ENCODE data around the gene DIPK1B. TPM values are rescaled to one million over a fixed set of nuclear protein-coding genes. Genes with fewer than 3 reads are reported as not detected.
"Not testable (repeated sequence)": the region's sequence is repeated elsewhere in the genome, so short reads cannot be mapped to it uniquely, and the experiment has no call there.

Gene DIPK1B
- polyA plus RNA-seq, 1 donor from 2014 or later = 65.1 TPM

DNA sequence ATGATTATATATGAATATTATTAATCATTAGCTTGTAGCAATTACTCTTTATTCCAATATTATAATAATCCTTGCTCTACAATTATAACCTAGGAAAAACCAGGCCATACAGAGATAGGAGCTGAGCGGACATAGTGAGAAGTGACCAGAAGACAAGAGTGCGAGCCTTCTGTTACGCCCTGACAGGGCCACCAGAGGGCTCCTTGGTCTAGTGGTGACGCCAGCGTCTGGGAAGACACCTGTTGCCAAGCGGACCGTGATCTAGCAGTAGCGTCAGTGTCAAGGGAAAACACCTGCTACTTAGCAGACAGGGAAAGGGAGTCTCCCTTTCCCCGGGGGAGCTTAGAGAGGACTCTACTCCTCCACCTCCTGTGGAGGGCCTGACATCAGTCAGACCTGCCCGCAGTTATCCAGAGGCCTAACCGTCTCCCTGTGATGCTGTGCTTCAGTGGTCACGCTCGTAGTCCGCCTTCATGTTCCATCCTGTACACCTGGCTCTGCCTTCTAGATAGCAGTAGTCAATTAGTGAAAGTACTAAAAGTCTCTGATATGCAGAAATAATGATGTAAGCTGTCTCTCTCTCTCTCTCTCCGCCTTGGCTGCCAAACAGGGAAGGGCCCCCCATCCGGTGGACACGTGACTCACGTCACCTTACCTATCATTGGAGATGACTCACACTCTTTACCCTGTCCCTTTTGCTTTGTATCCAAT, 54.2 kb downstream of the DIPK1B start:
- H3F3A ChIP-seq (ENCODE audit: insufficient read depth, low read length, poor library complexity, severe bottlenecking); H3K9me3 ChIP-seq (ENCODE audit: low read length); H2AFZ ChIP-seq (ENCODE audit: low read depth, low read length); H3K9ac ChIP-seq (ENCODE audit: low read length); H3K4me2 ChIP-seq (ENCODE audit: low read length); H3K36me3 ChIP-seq (ENCODE audit: insufficient read depth, low read length); H4K20me1 ChIP-seq (ENCODE audit: insufficient read depth); H3K27ac ChIP-seq (ENCODE audit: low read length); H3K27me3 ChIP-seq (ENCODE audit: insufficient read depth, low read depth, low read length); H3K9me2 ChIP-seq (ENCODE audit: insufficient read depth, low read length); H3K4me3 ChIP-seq (ENCODE audit: low read length); H3K79me2 ChIP-seq (replicated peaks; ENCODE audit: insufficient read depth, low read length): not testable (repeated sequence)
- peak; percentile 21 for TF ChIP-seq SMC3 (conservative IDR thresholded peaks at IDR 0.05; ENCODE audit: poor library complexity)
- TF ChIP-seq, protein P1, sequence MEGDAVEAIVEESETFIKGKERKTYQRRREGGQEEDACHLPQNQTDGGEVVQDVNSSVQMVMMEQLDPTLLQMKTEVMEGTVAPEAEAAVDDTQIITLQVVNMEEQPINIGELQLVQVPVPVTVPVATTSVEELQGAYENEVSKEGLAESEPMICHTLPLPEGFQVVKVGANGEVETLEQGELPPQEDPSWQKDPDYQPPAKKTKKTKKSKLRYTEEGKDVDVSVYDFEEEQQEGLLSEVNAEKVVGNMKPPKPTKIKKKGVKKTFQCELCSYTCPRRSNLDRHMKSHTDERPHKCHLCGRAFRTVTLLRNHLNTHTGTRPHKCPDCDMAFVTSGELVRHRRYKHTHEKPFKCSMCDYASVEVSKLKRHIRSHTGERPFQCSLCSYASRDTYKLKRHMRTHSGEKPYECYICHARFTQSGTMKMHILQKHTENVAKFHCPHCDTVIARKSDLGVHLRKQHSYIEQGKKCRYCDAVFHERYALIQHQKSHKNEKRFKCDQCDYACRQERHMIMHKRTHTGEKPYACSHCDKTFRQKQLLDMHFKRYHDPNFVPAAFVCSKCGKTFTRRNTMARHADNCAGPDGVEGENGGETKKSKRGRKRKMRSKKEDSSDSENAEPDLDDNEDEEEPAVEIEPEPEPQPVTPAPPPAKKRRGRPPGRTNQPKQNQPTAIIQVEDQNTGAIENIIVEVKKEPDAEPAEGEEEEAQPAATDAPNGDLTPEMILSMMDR (IDR thresholded peaks at IDR 0.05; ENCODE audit: poor library complexity, severe bottlenecking) = peak; percentile 42

GRCh38 chr9:136769710-136770191, 57.4 kb downstream of the DIPK1B start:
- H3K4me3 ChIP-seq (ENCODE audit: low read length) = no peak overlapping the region
- H3K79me2 ChIP-seq (replicated peaks; ENCODE audit: insufficient read depth, low read length) = no peaks in the 10 kb centered on the region
- no peak overlapping the region for H2AFZ ChIP-seq (ENCODE audit: low read depth, low read length)

DNA sequence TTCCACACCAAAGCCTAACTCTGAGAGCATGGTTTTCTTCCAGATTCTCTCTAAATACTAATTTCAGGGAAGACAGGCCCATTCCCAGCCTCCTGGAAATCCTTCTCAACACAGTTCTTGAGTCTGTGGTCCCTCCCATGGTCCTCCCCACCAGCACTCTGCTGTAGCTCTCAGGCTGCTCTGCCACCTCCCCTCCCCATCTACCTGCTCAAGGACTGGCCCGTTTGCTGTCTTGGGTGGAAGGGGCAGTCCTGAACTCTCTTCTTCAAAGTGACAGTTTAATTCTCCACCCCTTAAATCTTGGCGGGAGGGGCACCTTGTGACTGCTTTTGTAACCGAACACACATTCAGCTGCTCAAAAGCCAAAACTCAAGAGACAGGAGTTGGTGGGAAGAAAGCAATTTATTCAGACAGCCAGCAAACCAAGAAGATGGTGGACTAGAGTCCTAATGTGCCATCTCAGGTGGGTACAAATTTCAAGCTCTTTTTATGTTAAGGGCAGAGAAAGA, 59.6 kb downstream of the DIPK1B start:
- H3K9me3 ChIP-seq (ENCODE audit: low read length) = no peaks in the 10 kb centered on the region
- no peaks in the 10 kb centered on the region for H4K20me1 ChIP-seq (ENCODE audit: insufficient read depth)
- H3K27ac ChIP-seq (ENCODE audit: low read length) = no peak overlapping the region
- no peaks in the 10 kb centered on the region for H3K79me2 ChIP-seq (replicated peaks; ENCODE audit: insufficient read depth, low read length)
- H3F3A ChIP-seq (ENCODE audit: insufficient read depth, low read length, poor library complexity, severe bottlenecking) = no peaks in the 10 kb centered on the region
- no peak overlapping the region for H3K9ac ChIP-seq (ENCODE audit: low read length)
- H3K9me2 ChIP-seq (ENCODE audit: insufficient read depth, low read length) = no peaks in the 10 kb centered on the region
- no peaks in the 10 kb centered on the region for H3K27me3 ChIP-seq (ENCODE audit: insufficient read depth, low read depth, low read length)
- H3K4me3 ChIP-seq (ENCODE audit: low read length) = no peak overlapping the region
- H3K4me2 ChIP-seq (ENCODE audit: low read length) = no peak overlapping the region
- no peaks in the 10 kb centered on the region for H3K36me3 ChIP-seq (ENCODE audit: insufficient read depth, low read length)
- H2AFZ ChIP-seq (ENCODE audit: low read depth, low read length) = no peak overlapping the region
- TF ChIP-seq, protein P2, sequence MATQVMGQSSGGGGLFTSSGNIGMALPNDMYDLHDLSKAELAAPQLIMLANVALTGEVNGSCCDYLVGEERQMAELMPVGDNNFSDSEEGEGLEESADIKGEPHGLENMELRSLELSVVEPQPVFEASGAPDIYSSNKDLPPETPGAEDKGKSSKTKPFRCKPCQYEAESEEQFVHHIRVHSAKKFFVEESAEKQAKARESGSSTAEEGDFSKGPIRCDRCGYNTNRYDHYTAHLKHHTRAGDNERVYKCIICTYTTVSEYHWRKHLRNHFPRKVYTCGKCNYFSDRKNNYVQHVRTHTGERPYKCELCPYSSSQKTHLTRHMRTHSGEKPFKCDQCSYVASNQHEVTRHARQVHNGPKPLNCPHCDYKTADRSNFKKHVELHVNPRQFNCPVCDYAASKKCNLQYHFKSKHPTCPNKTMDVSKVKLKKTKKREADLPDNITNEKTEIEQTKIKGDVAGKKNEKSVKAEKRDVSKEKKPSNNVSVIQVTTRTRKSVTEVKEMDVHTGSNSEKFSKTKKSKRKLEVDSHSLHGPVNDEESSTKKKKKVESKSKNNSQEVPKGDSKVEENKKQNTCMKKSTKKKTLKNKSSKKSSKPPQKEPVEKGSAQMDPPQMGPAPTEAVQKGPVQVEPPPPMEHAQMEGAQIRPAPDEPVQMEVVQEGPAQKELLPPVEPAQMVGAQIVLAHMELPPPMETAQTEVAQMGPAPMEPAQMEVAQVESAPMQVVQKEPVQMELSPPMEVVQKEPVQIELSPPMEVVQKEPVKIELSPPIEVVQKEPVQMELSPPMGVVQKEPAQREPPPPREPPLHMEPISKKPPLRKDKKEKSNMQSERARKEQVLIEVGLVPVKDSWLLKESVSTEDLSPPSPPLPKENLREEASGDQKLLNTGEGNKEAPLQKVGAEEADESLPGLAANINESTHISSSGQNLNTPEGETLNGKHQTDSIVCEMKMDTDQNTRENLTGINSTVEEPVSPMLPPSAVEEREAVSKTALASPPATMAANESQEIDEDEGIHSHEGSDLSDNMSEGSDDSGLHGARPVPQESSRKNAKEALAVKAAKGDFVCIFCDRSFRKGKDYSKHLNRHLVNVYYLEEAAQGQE (IDR thresholded peaks at IDR 0.05; ENCODE audit: borderline replicate concordance) = no peak
- TF ChIP-seq EP300 (conservative IDR thresholded peaks at IDR 0.05; ENCODE audit: poor library complexity, severe bottlenecking) (no peak), TAF1 (IDR thresholded peaks at IDR 0.05; ENCODE audit: low read depth) (no peak), SMC3 (conservative IDR thresholded peaks at IDR 0.05; ENCODE audit: poor library complexity) (no peak), RAD21 (conservative IDR thresholded peaks at IDR 0.05) (no peak), POLR2AphosphoS5 (IDR thresholded peaks at IDR 0.05) (no peak), MXI1 (conservative IDR thresholded peaks at IDR 0.05; ENCODE audit: poor library complexity, severe bottlenecking) (no peak)
- TF ChIP-seq, protein P1 (IDR thresholded peaks at IDR 0.05; ENCODE audit: poor library complexity, severe bottlenecking) = no peak

More at GRCh38 chr9:136769710-136770191, 57.4 kb downstream of the DIPK1B start:
- Histone ChIP-seq H3F3A (ENCODE audit: insufficient read depth, low read length, poor library complexity, severe bottlenecking) (no peaks in the 10 kb centered on the region), H3K36me3 (ENCODE audit: insufficient read depth, low read length) (no peaks in the 10 kb centered on the region), H4K20me1 (ENCODE audit: insufficient read depth) (no peaks in the 10 kb centered on the region), H3K27me3 (ENCODE audit: insufficient read depth, low read depth, low read length) (no peaks in the 10 kb centered on the region), H3K9me3 (ENCODE audit: low read length) (no peaks in the 10 kb centered on the region), H3K9me2 (ENCODE audit: insufficient read depth, low read length) (no peaks in the 10 kb centered on the region), H3K9ac (ENCODE audit: low read length) (no peak overlapping the region), H3K27ac (ENCODE audit: low read length) (no peak overlapping the region), H3K4me2 (ENCODE audit: low read length) (no peak overlapping the region)
- TF ChIP-seq EP300 (conservative IDR thresholded peaks at IDR 0.05; ENCODE audit: poor library complexity, severe bottlenecking) (no peak), POLR2AphosphoS5 (IDR thresholded peaks at IDR 0.05) (no peak), RAD21 (conservative IDR thresholded peaks at IDR 0.05) (no peak), MXI1 (conservative IDR thresholded peaks at IDR 0.05; ENCODE audit: poor library complexity, severe bottlenecking) (no peak), EZH2 (IDR thresholded peaks at IDR 0.05; ENCODE audit: borderline replicate concordance, insufficient read depth, low read length, poor library complexity, severe bottlenecking) (no peak), SMC3 (conservative IDR thresholded peaks at IDR 0.05; ENCODE audit: poor library complexity) (no peak), TAF1 (IDR thresholded peaks at IDR 0.05; ENCODE audit: low read depth) (no peak)
- TF ChIP-seq, protein P1 (IDR thresholded peaks at IDR 0.05; ENCODE audit: poor library complexity, severe bottlenecking) = no peak

All from neural cell (in vitro differentiated cells).